PC-3 (cell line): ENCODE data around the gene LDLR. TPM values are rescaled to one million over a fixed set of nuclear protein-coding genes. Genes with fewer than 3 reads are reported as not detected.
"Not testable (repeated sequence)": the region's sequence is repeated elsewhere in the genome, so short reads cannot be mapped to it uniquely, and the experiment has no call there.

ENCODE experiments used
- ATAC-seq: fragments of 200-7000 bp; cut with Tn5 transposase; 2 replicates; pipeline ENCODE4 v1.9.1; 2020; ENCODE audit warnings: mild to moderate bottlenecking, moderate library complexity
- BruUV-seq: library from RNA; stranded (reverse); fragments of 400-500 nt; replicated peaks from 2 replicates; lab custom pipeline; 2021; lab: Mats Ljungman, UMichigan
- CTCF ChIA-PET: fragments of 300-600 bp; sonication (Branson Sonifier 250); formaldehyde crosslinking; loops from one replicate; lab custom pipeline; 2022; ENCODE audit warnings: antibody characterized with exemption; lab: Charles Lee
- POLR2A ChIA-PET: fragments of 300-600 bp; sonication (Branson Sonifier 250); formaldehyde crosslinking; loops from one replicate; lab custom pipeline; 2022; ENCODE audit warnings: antibody characterized with exemption; ENCODE audit not compliant: unreplicated experiment; lab: Charles Lee
- DNase-seq: peaks from one replicate; pipeline ENCODE4 v3.0.0-alpha.2; 2015
- H2AFZ ChIP-seq: fragments of 300-600 bp; sonication (generic); 2 replicates; pipeline ENCODE4 v1.6.0; 2016; ENCODE audit warnings: antibody characterized with exemption, low read length
- H3F3A ChIP-seq: fragments of 300-600 bp; sonication (generic); one replicate; pipeline ENCODE4 v1.6.0; 2017; ENCODE audit warnings: antibody characterized with exemption, low read length, control low read depth, mild to moderate bottlenecking; ENCODE audit not compliant: unreplicated experiment
- H3K27ac ChIP-seq: fragments of 300-600 bp; sonication (generic); 2 replicates; pipeline ENCODE4 v1.5.1; 2016; ENCODE audit warnings: mild to moderate bottlenecking, low read length
- H3K27me3 ChIP-seq: fragments of 300-600 bp; sonication (generic); 2 replicates; pipeline ENCODE4 v1.6.1; 2016; ENCODE audit warnings: low read length, mixed read lengths
- H3K36me3 ChIP-seq: fragments of 300-600 bp; sonication (generic); 2 replicates; pipeline ENCODE4 v1.6.1; 2016; ENCODE audit warnings: low read depth, mixed run types, low read length, mixed read lengths
- H3K4me1 ChIP-seq: fragments of 300-600 bp; sonication (generic); 2 replicates; pipeline ENCODE4 v1.5.1; 2016; ENCODE audit warnings: low read length; ENCODE audit not compliant: insufficient read depth
- H3K4me2 ChIP-seq: fragments of 300-600 bp; sonication (generic); 2 replicates; pipeline ENCODE4 v1.6.0; 2016; ENCODE audit warnings: low read length
- H3K4me3 ChIP-seq: fragments of 300-600 bp; sonication (generic); 2 replicates; pipeline ENCODE4 v1.5.1; 2016; ENCODE audit warnings: mild to moderate bottlenecking, low read length, mixed read lengths
- H3K79me2 ChIP-seq: fragments of 300-600 bp; sonication (generic); 2 replicates; pipeline ENCODE4 v1.6.1; 2017; ENCODE audit warnings: low read length, mixed read lengths
- H3K9ac ChIP-seq: fragments of 300-600 bp; sonication (generic); 2 replicates; pipeline ENCODE4 v1.6.0; 2016; ENCODE audit warnings: mild to moderate bottlenecking, low read length
- H3K9me2 ChIP-seq: fragments of 300-600 bp; sonication (generic); replicated peaks from 2 replicates; pipeline ENCODE4 v1.6.1; 2016; ENCODE audit warnings: mixed run types, low read length, mixed read lengths
- H3K9me3 ChIP-seq: fragments of 300-600 bp; sonication (generic); 2 replicates; pipeline ENCODE4 v1.6.1; 2016; ENCODE audit warnings: low read length, mixed read lengths
- H4K20me1 ChIP-seq: fragments of 300-600 bp; sonication (generic); 2 replicates; pipeline ENCODE4 v1.6.1; 2016; ENCODE audit warnings: low read length, mixed read lengths
- EZH2 ChIP-seq: fragments of 300-600 bp; sonication (generic); IDR thresholded peaks from one replicate; pipeline ENCODE4 v1.6.1; 2017; ENCODE audit warnings: antibody characterized with exemption, mild to moderate bottlenecking, low read length; ENCODE audit not compliant: unreplicated experiment
- EZH2phosphoT487 ChIP-seq: fragments of 300-600 bp; sonication (generic); IDR thresholded peaks from 2 replicates; pipeline ENCODE4 v1.6.1; 2018; ENCODE audit warnings: mild to moderate bottlenecking, antibody characterized with exemption, low read length, borderline replicate concordance
- intact Hi-C: fragments of 100-400 bp; cut with micrococcal nuclease; formaldehyde crosslinking; loops from 2 replicates; pipeline ENCODE4 v1.9.0; 2023
- total RNA-seq: library from RNA; depleted of rRNA; stranded (reverse); fragments of >200 nt; gene quantifications from 2 replicates; pipeline ENCODE4 v1.2.3, GENCODE V29; 2014
- TF ChIP-seq, protein P1 (sequence below): fragments of 300-600 bp; sonication (generic); conservative IDR thresholded peaks from 2 replicates; pipeline ENCODE4 v1.5.1; 2017; ENCODE audit warnings: antibody characterized with exemption, low read depth, mild to moderate bottlenecking, low read length

The LDLR gene
- total RNA-seq, 1 experiment from 2014 or later, result 302 TPM

DNA sequence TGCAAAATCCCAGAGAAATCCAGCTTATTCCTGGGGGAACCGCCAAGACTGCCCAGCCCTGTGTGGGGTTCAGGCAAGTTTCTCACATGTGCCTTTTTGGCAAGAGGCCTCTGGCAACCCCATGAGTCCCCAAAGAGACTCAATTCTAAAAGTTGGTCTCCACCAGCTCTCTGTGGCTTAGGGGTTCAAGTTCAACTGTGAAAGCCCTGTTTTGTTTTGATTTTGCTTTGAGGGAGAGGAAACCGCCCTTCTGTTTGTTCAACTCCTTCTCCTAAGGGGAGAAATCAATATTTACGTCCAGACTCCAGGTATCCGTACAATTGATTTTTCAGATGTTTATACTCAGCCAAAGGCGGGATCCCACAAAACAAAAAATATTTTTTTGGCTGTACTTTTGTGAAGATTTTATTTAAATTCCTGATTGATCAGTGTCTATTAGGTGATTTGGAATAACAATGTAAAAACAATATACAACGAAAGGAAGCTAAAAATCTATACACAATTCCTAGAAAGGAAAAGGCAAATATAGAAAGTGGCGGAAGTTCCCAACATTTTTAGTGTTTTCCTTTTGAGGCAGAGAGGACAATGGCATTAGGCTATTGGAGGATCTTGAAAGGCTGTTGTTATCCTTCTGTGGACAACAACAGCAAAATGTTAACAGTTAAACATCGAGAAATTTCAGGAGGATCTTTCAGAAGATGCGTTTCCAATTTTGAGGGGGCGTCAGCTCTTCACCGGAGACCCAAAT is 583 bp upstream of the LDLR start:
- H3K4me3 ChIP-seq, result peak overlapping the region; percentile 89
- peaks cover 35% of the 10 kb centered on the region for H3K4me1 ChIP-seq
- no peaks in the 10 kb centered on the region for H3K27me3 ChIP-seq
- ATAC-seq (no peak), DNase-seq (no peak)
- intact Hi-C loops, result loop anchor here (1.0 kb wide), 1 partner anchor 52 kb away; no protein-coding TSS in a partner anchor
- peak overlapping the region; percentile 85 for H3K4me2 ChIP-seq
- POLR2A ChIA-PET, result interaction anchor here (0.6 to 0.7 kb wide), 4 partner anchors 53 to 1398 kb away, joined by 3 to 12 read pairs (median 4); partner anchors contain the start of gene SMARCA4
- CTCF ChIA-PET, result interaction anchor here (0.8 to 1.1 kb wide), 3 partner anchors 38 to 152 kb away, joined by 3 to 5 read pairs (median 4); no protein-coding TSS in a partner anchor
- TF ChIP-seq, protein P1, sequence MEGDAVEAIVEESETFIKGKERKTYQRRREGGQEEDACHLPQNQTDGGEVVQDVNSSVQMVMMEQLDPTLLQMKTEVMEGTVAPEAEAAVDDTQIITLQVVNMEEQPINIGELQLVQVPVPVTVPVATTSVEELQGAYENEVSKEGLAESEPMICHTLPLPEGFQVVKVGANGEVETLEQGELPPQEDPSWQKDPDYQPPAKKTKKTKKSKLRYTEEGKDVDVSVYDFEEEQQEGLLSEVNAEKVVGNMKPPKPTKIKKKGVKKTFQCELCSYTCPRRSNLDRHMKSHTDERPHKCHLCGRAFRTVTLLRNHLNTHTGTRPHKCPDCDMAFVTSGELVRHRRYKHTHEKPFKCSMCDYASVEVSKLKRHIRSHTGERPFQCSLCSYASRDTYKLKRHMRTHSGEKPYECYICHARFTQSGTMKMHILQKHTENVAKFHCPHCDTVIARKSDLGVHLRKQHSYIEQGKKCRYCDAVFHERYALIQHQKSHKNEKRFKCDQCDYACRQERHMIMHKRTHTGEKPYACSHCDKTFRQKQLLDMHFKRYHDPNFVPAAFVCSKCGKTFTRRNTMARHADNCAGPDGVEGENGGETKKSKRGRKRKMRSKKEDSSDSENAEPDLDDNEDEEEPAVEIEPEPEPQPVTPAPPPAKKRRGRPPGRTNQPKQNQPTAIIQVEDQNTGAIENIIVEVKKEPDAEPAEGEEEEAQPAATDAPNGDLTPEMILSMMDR, result no peak
- no peak for TF ChIP-seq EZH2
- no peak for TF ChIP-seq EZH2phosphoT487
- H3K9me3 ChIP-seq, result no peaks in the 10 kb centered on the region
- H3K36me3 ChIP-seq, result peaks cover 18% of the 10 kb centered on the region
- H3K9me2 ChIP-seq, result no peaks in the 10 kb centered on the region
- peaks cover 20% of the 10 kb centered on the region for H4K20me1 ChIP-seq
- peak overlapping the region; percentile 70 for H2AFZ ChIP-seq
- peaks cover 9% of the 10 kb centered on the region for H3F3A ChIP-seq
- peak overlapping the region; percentile 93 for H3K27ac ChIP-seq
- H3K9ac ChIP-seq, result peak overlapping the region; percentile 98
- no TSS peak for BruUV-seq
- H3K79me2 ChIP-seq, result peaks cover 43% of the 10 kb centered on the region

DNA sequence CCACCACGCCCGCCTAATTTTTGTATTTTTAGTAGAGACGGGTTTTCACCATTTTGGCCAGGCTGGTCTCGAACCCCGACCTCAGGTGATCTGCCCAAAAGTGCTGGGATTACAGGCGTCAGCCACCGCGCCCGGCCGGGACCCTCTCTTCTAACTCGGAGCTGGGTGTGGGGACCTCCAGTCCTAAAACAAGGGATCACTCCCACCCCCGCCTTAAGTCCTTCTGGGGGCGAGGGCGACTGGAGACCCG is 676 bp downstream of the LDLR start:
- not testable (repeated sequence) for DNase-seq, H3K9me3 ChIP-seq, H3K9me2 ChIP-seq, BruUV-seq, H3K27me3 ChIP-seq, H2AFZ ChIP-seq
- CTCF ChIA-PET, result interaction anchor here (1.0 to 1.1 kb wide), 2 partner anchors 36 to 153 kb away, joined by 3 to 4 read pairs; no protein-coding TSS in a partner anchor
- H3K27ac ChIP-seq, result peak overlapping the region; percentile 93
- H3K4me1 ChIP-seq, result peaks cover 43% of the 10 kb centered on the region
- H3K9ac ChIP-seq, result peak overlapping the region; percentile 98
- peaks cover 25% of the 10 kb centered on the region for H3K36me3 ChIP-seq
- peaks cover 14% of the 10 kb centered on the region for H3F3A ChIP-seq
- H3K79me2 ChIP-seq, result peaks cover 52% of the 10 kb centered on the region
- peaks cover 22% of the 10 kb centered on the region for H4K20me1 ChIP-seq
- peak; percentile 0; the same call in 1 of the 2 replicates for ATAC-seq
- POLR2A ChIA-PET, result interaction anchor here (0.6 kb wide), 2 partner anchors 190 to 345 kb away, joined by 3 read pairs; partner anchors contain the start of gene ODAD3
- intact Hi-C loops, result loop anchor here (5.0 kb wide), 1 partner anchor 153 kb away; no protein-coding TSS in a partner anchor
- H3K4me2 ChIP-seq, result peak overlapping the region; percentile 85
- H3K4me3 ChIP-seq, result peak overlapping the region; percentile 89

DNA sequence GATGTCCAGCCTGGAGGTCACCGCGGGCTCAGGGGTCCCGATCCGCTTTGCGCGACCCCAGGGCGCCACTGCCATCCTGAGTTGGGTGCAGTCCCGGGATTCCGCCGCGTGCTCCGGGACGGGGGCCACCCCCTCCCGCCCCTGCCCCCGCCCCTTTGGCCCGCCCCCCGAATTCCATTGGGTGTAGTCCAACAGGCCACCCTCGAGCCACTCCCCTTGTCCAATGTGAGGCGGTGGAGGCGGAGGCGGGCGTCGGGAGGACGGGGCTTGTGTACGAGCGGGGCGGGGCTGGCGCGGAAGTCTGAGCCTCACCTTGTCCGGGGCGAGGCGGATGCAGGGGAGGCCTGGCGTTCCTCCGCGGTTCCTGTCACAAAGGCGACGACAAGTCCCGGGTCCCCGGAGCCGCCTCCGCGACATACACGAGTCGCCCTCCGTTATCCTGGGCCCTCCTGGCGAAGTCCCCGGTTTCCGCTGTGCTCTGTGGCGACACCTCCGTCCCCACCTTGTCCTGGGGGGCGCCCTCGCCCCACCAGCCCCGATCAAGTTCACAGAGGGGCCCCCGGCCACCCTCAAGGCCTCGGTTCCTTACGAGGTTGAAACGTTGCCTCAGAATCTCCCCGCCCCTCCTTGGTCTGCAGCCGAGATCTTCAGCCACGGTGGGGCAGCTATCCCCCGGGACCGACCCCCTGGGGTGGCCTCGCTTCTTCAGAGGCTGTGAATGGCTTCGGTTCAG is 1.2 kb downstream of the LDLR start:
- peak overlapping the region; percentile 98 for H3K9ac ChIP-seq
- peak overlapping the region; percentile 98 for H3K4me3 ChIP-seq
- TF ChIP-seq EZH2phosphoT487, result no peak
- TF ChIP-seq, protein P1, result 0 out of 2 replicates have a peak, but pooled peaks have one; percentile 23
- H3K9me3 ChIP-seq, result no peaks in the 10 kb centered on the region
- H3K4me1 ChIP-seq, result peaks cover 42% of the 10 kb centered on the region
- no peaks in the 10 kb centered on the region for H3K9me2 ChIP-seq
- no peak overlapping the region for H2AFZ ChIP-seq
- no peaks in the 10 kb centered on the region for H3K27me3 ChIP-seq
- H3K36me3 ChIP-seq, result peaks cover 25% of the 10 kb centered on the region
- H3K79me2 ChIP-seq, result peaks cover 55% of the 10 kb centered on the region
- H4K20me1 ChIP-seq, result peaks cover 23% of the 10 kb centered on the region
- H3K4me2 ChIP-seq, result peak overlapping the region; percentile 99
- BruUV-seq, result no TSS peak
- intact Hi-C loops, result loop anchor here (5.0 kb wide), 1 partner anchor 153 kb away; no protein-coding TSS in a partner anchor
- ChIA-PET POLR2A (interaction anchor here (0.6 kb wide), 2 partner anchors 11 to 344 kb away, joined by 3 to 9 read pairs; partner anchors contain the start of gene ODAD3), CTCF (interaction anchor here (1.0 kb wide), 1 partner anchor 36 kb away, joined by 4 read pairs; no protein-coding TSS in a partner anchor)
- peak overlapping the region; percentile 93 for H3K27ac ChIP-seq
- peak; percentile 98 for DNase-seq
- peak; percentile 72 for ATAC-seq
- peaks cover 14% of the 10 kb centered on the region for H3F3A ChIP-seq
